GM21825 (cell line): ENCODE measurements around the gene PLA2G6.
"Not testable (repeated sequence)": the region's sequence is repeated elsewhere in the genome, so short reads cannot be mapped to it uniquely, and the experiment has no call there.

ENCODE experiments used
- ATAC-seq: cut with Tn5 transposase; IDR thresholded peaks from one replicate; pipeline ENCODE4 v1.9.1; 2021; ENCODE audit warnings: mild to moderate bottlenecking, moderate library complexity; ENCODE audit not compliant: unreplicated experiment

Gene PLA2G6

GRCh38 chr22:38135133-38135706 lies 46.4 kb downstream of the PLA2G6 start:
- no peak for ATAC-seq

GRCh38 chr22:38133331-38133730 lies 48.3 kb downstream of the PLA2G6 start:
- no peak for ATAC-seq

GRCh38 chr22:38132794-38133193 lies 48.8 kb downstream of the PLA2G6 start:
- ATAC-seq = no peak

- no peak for ATAC-seq
These were observed 49.5 kb downstream of the PLA2G6 start for GRCh38 chr22:38132136-38132535.

- no peak for ATAC-seq
These were observed 50.2 kb downstream of the PLA2G6 start for GRCh38 chr22:38131399-38131798.

GRCh38 chr22:38129856-38130255 lies 51.8 kb downstream of the PLA2G6 start:
- no peak for ATAC-seq

- ATAC-seq = no peak
These were observed 52.6 kb downstream of the PLA2G6 start for GRCh38 chr22:38129021-38129420.

- no peak for ATAC-seq
These were observed 53.8 kb downstream of the PLA2G6 start for GRCh38 chr22:38127869-38128268.

GRCh38 chr22:38126928-38127668 lies 54.5 kb downstream of the PLA2G6 start:
- no peak for ATAC-seq

- ATAC-seq = no peak
These were observed 55.9 kb downstream of the PLA2G6 start for GRCh38 chr22:38125751-38126201.

GRCh38 chr22:38125038-38125610 lies 56.5 kb downstream of the PLA2G6 start:
- no peak for ATAC-seq

GRCh38 chr22:38124236-38124974 lies 57.2 kb downstream of the PLA2G6 start:
- ATAC-seq = no peak

- no peak for ATAC-seq
These were observed 59.0 kb downstream of the PLA2G6 start for GRCh38 chr22:38122616-38123015.

GRCh38 chr22:38120359-38121110 lies 61.1 kb downstream of the PLA2G6 start:
- ATAC-seq = no peak

GRCh38 chr22:38118747-38119146 lies 62.9 kb downstream of the PLA2G6 start:
- not testable (repeated sequence) for ATAC-seq

- no peak for ATAC-seq
These were observed 63.4 kb downstream of the PLA2G6 start for GRCh38 chr22:38118182-38118581.

GRCh38 chr22:38117556-38117955 lies 64.1 kb downstream of the PLA2G6 start:
- ATAC-seq = not testable (repeated sequence)

GRCh38 chr22:38115423-38116205 lies 66.0 kb downstream of the PLA2G6 start:
- ATAC-seq = no peak

- ATAC-seq = no peak
These were observed 66.9 kb downstream of the PLA2G6 start for GRCh38 chr22:38114484-38115398.
